ENCODE data around the gene SERPINA3.
"Not testable (repeated sequence)": the region's sequence is repeated elsewhere in the genome, so short reads cannot be mapped to it uniquely, and the experiment has no call there.

SERPINA3 gene
- 0 reads per million in 3 experiments for total RNA-seq

DNA sequence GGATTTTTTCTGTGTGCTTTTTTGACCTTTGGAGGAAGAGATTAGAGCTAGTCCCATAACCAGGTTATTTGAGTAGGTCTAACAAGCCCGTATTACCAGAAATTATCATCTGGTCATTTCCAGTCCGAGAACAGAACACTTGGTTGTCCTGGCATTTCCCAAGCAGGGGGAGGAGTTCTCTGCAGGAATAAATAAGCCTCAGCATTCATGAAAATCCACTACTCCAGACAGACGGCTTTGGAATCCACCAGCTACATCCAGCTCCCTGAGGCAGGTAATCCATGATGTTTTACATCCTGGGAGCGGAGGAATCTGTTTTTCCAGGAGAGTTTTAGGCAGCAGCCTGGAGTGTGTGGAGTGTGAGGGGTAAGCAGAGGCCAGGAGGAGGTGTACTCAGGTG, at the start of gene SERPINA3:
SERPINA3 (plus strand) TSS at position 218 of the 400 bp plus-strand sequence. CDS start 2,051 bp downstream, outside the sequence.
- DNase-seq, result no peak

DNA sequence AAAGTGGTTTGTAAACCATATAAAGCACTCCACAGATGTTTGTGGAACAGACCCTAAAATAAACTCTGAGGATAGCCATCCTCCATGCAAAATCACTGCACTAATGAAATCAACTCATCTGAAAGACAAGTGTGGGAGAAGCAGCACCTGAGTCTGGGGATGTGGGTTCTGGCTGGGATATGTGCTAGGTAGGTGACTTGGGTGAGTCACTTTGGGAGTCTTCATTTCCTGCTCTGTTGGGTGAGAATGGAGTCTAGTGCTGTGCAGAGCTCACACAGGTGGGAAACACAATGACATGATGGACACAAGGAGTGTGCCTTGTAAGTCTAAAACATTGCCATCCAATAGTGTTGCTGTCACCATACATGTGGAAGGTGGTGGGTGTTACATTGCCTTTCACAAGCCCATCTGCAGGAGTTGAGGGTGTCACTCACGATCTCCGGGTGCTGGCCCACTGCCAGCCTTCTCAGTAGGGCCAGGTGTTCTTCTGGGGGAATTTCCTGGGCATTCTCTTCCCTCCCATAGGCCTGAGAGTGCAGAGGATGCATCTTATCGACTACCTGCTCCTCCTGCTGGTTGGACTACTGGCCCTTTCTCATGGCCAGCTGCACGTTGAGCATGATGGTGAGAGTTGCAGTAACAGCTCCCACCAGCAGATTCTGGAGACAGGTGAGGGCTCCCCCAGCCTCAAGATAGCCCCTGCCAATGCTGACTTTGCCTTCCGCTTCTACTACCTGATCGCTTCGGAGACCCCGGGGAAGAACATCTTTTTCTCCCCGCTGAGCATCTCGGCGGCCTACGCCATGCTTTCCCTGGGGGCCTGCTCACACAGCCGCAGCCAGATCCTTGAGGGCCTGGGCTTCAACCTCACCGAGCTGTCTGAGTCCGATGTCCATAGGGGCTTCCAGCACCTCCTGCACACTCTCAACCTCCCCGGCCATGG, 49.0 kb upstream of the SERPINA3 start:
- DNase-seq, result no peak

DNA sequence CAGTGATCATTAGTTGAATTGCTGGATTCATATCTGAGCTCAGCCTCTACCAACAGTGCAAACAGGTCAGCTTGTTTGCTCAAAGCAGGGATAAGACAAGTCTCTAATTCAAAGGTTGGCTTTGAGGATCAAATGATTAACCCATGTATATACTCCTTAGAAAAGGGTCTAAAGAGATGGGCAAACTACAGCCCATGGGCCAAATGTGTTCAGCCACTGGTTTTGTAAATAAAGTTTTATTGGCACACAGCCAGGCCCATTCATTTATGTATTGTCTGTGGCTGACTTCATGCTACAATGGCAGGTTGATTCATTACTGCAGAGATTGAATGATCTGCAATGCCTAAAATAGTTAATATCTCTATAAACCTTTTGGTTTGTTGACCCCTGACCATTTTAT, 47.8 kb upstream of the SERPINA3 start:
- DNase-seq, result no peak

DNA sequence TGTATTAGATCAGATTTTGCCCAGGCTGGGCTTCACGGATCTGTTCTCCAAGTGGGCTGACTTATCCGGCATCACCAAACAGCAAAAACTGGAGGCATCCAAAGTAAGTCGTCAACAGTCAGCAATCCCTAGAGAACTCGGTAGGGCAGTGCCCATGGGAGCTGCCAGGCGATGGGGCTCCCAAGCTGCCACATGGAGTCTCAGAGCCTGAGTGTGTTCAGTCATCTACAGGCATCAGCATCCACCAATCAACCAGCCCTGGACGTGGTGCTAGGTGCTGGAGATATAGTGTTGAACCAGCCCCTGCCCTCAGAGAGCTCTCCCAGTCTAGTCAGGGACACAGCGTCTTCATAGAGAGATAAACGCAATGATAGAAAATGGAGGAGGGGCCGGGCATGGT, 44.0 kb upstream of the SERPINA3 start:
- DNase-seq, result no peak

DNA sequence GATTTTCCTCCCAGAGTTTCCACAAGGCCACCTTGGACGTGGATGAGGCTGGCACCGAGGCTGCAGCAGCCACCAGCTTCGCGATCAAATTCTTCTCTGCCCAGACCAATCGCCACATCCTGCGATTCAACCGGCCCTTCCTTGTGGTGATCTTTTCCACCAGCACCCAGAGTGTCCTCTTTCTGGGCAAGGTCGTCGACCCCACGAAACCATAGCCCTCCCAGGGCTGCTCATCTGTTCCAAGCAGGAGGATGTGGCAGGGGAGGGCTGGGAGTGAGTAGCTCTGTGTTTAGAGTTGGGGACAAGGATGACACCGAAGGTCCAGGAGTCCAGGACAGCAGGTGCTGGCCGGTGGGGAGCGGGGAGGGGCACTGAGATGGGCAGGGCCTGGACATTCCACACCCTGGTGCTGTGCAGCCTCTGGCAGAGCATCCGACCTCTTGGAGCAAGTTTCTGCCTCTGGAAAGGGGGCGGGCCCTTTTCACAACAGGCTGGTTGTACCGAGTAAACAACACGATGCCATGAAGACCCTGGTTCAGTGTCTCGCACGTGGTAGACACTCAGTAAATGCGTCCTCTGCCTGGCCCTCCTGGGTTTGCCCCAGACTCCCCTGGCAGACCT, 42.7 kb upstream of the SERPINA3 start:
- no peak for DNase-seq

DNA sequence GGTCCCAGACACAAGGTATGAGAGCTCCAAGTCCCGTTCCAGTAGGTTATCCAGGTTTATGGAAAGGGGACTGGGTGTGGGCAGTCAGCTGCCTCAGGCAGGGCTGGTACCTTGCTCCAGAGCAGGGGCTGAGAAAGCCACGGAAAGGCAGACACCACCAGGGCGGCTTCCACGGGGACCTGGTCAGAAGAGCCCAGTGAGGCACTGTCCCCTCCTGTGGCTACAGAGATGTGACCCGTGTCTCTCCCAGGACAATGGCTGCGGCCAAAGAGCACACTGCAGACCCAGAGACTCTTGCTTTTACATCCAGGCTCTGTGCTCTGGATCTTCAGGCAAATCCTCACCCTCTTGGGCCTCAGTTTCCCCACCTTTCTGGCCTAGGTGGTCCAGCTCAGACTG, 42.2 kb upstream of the SERPINA3 start:
- DNase-seq, result no peak

DNA sequence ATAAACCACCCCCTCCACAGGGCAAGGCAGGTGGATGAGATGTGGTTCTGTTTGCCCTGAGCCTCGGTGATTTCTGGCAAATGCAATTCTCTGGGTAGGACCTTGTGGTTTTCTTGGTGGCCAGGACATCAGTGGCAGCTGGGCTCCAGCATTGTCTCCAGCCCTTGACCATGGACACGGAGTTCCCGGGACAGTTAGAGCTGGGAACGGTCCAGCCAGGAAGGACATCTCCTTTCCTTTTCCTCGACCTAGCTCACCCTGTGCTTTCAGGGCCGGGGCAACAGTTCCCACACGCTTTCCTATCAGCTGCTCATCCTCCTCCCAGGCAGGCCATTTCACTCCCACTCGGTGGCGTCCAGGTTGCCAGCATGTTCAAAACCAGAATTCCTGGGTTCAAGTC, 41.8 kb upstream of the SERPINA3 start:
- no peak for DNase-seq

DNA sequence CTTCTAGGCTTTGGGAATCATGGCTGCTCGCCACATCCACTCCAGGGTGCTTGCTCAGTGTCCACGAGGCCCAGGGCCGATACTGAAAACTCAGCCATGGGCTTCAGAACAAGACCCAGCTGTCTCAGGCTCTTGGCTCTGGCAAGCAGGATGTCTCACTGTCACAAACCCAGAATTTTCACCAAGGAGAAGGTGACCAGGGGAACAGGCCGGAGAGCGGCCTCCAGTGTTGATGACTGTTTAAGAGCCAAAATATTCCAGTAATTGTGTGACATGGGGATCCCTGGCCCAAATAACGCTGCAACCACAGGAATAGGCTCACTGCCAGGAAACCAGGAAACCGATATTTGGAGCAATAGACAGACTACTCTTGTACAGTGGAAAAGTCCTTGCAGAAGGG, 40.8 kb upstream of the SERPINA3 start:
- no peak for DNase-seq

DNA sequence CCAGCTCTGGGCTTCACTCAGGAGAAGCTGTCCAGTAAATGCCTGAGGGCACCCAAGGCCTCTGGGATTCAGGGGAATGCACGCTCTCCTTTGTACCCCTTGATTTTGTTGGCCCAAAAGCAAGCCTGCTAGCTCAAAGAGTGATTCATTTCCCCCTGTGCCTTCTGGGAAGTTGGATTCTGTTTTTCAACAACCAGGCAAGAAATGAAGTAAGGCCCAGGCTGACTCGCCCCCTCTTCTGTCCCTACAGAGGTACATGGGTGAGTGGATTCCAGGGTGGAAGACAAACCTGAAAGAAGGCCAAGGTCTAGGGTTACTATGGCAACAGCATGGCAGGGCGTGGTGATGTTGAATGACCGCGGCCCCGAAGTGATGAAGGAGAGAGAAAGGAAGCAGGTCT, 40.2 kb upstream of the SERPINA3 start:
- DNase-seq, result no peak

DNA sequence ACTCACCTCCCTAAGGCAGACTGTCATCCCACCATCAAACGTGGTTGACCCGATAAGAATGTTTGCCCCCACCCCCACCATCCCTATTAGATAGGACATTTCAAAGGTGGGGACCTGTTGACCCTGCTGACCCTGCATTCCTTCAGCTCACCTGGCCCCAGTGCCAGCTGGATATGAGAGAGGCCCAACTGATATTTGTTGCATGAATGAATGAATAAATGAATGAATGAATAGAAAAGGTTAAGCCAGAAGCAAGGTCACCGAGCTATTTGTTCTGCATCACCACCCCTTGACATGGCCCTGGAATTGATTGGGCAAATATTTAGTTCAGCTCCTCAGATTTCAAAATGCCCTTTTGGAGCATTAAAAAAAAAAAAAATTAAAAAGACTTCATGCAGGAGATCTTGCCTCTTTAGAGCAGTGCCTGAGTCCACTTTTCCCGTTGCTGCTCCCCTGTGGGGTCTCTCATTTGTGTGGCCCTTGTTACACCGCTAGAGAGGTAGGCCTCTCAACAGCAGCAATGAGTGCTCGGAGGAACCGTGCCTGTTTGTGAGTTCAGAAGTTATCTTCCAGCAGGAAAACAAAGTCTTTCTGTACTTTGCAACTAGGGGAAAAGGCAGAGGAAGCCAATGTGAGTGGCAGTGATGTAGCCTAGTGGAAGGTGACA, 39.4 kb upstream of the SERPINA3 start:
- no peak for DNase-seq

DNA sequence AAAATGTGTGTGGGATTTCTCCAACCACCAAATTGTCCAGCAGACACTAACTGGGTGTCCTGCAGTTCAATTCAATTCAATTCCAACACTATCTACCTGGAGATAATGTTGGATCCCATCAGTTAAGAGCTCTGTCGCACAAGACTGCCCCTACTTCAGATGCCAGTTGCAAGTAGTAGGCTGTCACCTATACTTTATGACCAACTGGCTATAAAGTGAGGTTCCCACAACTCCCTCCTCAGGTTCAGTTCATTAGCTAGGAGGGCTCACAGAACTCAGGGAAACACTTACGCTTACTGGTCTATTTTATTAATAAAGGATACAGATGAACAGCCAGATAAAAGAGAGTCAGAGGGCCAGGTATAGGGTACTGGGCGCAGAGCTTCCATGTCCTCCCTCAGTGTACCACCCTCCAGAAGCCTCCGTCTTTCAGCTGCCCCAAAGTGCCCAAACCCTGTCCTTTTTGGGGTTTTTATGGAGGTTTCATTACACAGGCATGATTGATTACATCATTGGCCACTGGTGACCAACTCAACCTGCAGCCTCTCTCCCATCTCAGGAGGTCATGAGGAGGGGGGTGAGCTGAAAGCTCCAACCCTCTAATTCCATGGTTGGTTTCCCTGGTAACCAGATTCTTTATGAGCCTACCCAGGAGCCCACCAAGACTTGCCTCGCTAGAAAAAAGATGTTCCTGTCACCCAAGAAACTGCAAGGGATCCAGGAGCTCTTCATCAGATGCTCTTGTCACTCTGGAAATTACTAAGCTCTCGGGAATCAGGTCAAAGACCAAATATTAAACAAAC, 38.5 kb upstream of the SERPINA3 start:
- DNase-seq, result no peak

DNA sequence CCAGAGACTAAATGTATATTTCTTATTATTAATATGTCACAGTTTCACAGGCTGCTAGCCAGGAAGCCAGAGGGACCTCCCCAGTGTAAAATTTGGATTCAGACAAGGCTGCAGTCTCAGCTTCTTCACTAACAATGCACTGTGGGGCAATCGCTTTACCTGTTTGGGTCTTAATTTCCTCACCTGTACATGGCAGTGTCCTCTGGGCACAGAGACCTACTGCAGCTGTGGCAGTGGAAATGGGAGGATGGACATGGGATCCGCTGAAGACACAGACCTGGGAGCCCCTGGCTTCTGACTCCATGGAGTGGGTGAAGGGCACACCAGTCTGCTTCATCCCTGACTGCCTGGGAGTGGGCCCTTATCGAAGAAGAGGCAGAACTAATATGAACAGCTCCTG, 37.9 kb upstream of the SERPINA3 start:
- no peak for DNase-seq

DNA sequence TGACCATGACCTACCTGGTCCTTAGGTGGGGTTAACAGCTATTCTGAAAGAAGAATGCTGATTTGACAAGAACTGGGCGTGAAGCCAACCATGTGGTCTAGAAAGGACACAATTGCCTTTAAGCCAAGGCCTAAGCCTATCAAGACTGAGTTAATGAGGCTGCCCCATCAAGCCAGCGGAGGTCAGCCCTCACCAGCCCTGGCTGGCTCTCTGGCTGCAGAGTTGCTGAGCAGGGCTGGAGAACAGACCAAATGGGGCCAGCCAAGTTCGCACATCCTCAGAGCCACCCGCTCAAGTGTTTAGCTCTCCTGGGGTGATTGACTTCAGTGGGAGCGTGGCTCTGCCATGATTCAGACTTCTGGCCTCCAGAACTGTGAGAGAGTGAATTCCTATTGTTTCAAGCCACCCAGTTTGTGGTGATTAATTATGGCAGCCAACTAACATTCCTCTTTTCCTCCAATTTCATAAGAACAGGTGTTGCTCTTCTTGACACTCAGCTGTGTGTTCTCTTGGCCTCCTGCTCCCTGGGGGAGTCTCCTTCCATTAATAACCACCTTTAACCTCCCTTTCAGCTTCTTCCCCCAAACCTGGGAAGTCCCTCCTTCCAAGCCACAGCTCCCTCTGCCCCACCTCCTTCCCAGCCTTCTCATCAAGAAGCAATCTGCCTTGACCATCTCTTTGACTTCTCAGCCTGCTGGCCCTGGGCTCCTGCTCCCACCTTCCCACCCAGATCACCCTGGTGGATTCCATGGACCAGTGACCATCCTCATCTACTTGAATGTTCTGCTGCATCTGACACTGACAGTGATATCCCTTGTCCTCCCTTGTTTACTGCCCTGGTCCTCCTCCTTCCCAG, 36.2 kb upstream of the SERPINA3 start:
- DNase-seq, result no peak

DNA sequence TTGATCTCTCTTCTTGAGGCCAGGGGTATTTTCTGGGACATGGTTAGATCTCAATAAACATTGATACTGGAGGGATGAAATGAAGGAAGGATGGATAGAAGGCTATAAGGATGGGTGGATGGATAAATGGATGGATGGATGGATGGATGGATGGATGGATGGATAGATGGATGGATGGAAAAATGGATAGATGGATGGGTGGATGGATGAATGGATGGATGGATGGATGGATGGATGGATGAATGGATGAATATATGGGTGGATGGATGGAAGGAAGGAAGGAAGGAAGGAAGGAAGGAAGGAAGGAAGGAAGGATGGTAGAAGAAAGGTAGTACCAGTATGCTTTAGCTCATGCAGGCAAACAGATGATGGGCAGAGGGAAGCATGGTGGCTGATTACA, 34.7 kb upstream of the SERPINA3 start:
- DNase-seq, result not testable (repeated sequence)

DNA sequence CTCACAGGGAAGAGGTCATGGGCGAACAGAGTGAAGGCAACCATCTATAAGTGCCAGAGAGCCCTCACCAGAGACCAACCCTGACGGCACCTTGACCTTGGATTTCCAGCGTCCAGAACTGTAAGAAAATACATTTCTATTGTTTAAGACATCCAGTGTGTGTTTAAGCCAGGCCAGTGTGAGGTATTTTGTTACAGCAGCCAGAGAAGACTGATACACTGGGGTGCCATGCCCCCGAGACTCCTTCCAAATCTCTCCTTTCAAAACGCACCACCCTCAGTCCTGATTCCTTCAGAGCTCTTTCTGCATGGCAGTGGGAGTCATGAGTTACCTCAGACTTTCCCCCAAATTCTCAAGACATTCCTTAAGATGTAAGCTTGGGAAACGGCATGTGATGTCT, 33.5 kb upstream of the SERPINA3 start:
- DNase-seq, result no peak

DNA sequence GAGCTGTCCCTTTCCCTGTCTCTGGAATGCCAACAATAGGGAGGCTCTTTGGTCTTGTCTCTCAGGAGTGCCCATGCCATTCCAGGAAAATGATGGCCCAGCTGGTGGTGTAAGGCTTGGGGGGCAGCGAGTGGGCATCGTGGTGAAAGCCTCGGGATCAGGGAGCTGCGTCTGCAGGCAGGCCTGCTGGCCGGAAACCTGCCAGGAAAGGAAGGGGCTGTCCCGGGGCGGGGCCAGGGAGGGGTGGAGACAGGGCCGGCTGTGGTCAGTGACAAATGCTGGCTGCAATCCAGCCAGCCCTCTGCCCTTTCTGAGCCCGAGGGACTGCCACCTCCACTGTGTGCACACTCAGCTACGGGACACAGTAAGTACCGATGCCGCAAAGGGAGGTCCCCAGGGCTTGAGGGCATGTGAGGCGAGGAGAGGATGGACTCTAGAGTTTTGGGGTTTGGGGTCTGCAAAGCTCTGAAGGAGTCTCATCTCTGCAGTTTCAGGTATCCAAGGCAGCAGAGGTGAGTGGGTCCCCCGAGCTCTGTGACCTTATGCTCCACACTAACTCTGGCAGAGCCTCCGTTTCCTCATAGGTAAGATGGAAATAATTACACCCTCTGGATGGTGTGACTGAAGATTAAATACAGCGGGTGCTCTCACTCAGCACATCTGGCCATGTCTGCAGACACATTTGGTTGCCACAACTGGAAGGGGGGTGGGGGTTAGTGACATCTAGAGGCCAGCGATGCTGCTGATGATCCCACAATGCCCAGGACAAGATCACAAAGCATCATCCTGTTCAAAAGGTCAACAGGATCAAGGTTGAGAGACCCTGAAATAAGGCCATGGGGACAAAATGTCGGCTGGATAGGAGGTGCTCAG, 30.8 kb upstream of the SERPINA3 start, which contains the start of gene SERPINA5:
SERPINA5 (plus strand) TSS at position 300 of the 873 bp plus-strand sequence. CDS start 5,937 bp downstream, outside the sequence.
- DNase-seq, result no peak

DNA sequence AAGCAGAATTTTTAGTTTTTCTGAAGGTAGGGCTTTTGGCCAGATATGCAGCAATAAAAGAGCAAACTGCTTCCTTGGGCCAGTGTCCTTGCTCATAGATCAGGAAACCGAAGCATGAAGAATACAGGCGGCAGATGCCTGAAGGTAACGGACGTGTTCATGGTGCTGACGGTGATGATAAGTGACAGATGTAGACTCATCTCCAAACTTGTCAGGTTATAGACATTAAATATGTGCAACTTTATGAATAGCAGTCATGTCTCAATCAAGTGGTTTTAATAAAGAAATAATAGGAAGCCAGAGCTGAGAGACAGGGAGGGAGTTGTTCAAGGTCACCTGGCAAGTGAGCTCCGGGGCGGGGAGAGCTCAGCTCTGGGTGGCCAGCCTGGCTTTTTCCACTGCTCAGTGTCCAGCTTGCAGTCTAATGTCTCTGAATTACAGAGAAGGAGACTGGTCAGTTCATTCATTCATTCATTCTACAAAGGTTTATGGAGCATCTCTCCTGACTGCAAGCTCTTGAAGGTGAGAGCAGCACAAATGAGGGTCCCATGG, 29.9 kb upstream of the SERPINA3 start:
- DNase-seq, result no peak

DNA sequence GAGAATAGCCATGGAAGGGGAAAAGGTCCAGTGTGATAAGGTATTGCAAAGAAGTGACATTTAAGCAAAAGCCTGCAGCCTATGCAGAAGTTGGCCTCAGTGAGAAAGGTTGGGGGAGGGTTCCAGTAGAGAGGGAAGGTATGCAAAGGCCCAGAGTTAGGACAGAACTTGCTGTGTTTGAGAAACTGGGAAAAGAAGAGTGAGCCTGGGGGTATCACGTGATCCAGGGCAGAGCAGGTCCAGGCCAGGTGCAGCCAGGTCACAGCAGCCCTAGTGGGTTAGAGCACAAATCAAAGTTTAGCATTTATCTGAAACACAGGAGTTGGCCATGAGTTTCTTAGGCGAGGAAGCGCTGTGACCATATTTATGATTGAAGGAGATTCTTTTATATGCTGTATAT, 29.3 kb upstream of the SERPINA3 start:
- DNase-seq, result no peak

DNA sequence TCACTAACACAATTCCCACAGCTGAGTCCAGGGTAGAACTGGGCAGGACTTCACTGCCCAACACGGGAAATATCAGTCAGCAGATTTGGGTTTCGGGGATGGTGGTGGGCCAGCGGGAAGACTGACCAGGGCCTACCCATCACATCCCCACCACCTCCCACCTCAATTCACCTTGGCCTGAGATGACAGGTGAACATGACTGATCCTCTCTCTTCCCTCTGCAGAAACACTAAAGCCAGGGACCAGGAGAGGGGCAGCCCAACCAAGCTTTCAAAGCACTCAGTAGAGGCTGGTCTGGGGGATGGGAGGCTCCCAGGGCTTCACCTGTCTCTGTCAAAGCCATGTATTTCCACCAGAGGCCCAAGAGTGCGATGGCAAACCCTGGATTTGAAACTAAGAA, 28.6 kb upstream of the SERPINA3 start:
- no peak for DNase-seq

DNA sequence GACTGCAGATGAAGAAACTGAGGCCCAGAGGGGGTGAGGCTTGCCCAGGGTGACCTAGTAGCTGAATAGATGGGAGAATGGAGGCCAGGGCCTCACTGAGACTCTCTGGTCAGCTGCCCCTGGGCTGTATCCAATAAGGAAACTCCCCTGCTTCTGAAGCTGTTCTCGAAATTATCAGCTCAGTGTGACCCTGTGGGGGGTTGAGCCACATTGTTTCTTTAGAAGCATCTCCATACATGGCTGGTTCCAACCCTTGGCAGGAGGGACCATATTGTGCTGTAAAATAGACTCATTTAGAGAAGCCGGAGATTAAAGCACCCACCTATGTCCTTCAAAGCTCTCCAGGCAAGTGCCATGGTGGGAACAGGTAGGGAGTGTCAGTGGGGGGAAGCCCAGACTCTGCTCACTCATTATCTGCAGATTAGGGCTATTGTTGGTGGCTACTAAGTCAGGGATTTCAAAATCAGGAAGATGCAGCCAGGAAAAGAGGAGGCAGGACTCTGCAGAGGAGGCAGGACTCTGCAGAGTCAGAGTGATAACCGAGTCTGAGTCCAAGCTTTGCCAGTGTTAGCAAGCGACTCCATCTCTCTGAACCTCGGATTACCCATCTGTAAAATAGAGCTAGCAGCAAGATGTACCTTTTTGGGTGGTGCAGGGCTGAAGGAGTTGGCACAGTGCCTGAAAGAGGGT, 27.5 kb upstream of the SERPINA3 start:
- DNase-seq, result no peak
